HG02885 (cell line): ENCODE measurements around the gene POLE.

ENCODE experiments used
- ATAC-seq: cut with Tn5 transposase; IDR thresholded peaks from one replicate; pipeline ENCODE4 v1.9.1; 2021; ENCODE audit warnings: mild to moderate bottlenecking; ENCODE audit not compliant: unreplicated experiment, poor library complexity

Gene POLE, protein sequence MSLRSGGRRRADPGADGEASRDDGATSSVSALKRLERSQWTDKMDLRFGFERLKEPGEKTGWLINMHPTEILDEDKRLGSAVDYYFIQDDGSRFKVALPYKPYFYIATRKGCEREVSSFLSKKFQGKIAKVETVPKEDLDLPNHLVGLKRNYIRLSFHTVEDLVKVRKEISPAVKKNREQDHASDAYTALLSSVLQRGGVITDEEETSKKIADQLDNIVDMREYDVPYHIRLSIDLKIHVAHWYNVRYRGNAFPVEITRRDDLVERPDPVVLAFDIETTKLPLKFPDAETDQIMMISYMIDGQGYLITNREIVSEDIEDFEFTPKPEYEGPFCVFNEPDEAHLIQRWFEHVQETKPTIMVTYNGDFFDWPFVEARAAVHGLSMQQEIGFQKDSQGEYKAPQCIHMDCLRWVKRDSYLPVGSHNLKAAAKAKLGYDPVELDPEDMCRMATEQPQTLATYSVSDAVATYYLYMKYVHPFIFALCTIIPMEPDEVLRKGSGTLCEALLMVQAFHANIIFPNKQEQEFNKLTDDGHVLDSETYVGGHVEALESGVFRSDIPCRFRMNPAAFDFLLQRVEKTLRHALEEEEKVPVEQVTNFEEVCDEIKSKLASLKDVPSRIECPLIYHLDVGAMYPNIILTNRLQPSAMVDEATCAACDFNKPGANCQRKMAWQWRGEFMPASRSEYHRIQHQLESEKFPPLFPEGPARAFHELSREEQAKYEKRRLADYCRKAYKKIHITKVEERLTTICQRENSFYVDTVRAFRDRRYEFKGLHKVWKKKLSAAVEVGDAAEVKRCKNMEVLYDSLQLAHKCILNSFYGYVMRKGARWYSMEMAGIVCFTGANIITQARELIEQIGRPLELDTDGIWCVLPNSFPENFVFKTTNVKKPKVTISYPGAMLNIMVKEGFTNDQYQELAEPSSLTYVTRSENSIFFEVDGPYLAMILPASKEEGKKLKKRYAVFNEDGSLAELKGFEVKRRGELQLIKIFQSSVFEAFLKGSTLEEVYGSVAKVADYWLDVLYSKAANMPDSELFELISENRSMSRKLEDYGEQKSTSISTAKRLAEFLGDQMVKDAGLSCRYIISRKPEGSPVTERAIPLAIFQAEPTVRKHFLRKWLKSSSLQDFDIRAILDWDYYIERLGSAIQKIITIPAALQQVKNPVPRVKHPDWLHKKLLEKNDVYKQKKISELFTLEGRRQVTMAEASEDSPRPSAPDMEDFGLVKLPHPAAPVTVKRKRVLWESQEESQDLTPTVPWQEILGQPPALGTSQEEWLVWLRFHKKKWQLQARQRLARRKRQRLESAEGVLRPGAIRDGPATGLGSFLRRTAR (N-terminal part only)

DNA sequence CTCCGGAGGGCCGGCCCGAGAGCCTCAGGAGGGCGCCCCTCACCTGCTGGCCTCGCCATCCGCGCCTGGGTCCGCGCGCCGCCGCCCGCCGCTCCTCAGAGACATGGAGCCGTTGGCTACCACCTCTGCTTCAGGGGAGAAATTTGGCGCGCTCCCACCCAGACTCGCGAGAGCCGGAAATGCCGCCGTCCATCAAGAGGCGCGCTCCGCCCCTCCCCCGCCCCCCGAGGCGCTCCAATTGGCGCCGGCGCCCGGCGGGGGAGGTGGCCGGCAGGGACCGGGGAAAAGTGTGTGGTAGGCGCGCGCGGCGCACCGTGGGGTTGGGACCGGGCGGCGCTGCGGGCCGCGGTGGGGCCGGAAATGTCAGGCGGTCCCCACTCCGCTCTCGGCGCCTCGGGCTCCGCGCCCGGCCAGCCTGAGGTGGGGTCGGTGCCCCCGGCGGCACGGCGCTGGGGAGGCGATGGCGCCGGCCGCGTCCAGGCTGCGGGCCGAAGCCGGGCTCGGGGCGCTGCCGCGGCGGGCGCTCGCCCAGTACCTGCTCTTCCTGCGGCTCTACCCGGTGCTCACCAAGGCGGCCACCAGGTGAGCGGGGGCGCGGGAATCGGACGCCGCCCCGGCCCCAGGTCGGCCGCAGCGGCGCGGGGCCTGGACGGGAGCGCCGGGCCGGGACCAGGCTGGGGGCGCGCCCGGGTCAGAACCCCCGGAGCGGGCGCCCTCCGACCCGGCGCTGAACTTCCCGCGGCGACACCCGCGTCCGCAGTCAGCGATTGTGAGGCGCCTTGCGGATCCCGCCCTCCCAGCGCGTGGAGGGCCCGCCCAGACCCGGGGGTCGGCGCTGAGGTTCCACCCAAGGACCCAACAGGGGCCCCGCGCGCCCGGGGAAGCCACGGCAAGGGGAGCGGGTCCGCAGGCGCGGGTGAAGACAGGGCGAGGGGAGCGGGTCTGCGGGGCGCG is at the start of gene POLE, which contains the start of gene PXMP2:
Gene POLE (minus strand): TSS at position 132 of the 954 bp plus-strand sequence. CDS start 27 bp downstream, at position 105.
Gene PXMP2 (plus strand): TSS at position 377 of the 954 bp plus-strand sequence. CDS start 84 bp downstream, at position 461.
- peak; percentile 91 for ATAC-seq

DNA sequence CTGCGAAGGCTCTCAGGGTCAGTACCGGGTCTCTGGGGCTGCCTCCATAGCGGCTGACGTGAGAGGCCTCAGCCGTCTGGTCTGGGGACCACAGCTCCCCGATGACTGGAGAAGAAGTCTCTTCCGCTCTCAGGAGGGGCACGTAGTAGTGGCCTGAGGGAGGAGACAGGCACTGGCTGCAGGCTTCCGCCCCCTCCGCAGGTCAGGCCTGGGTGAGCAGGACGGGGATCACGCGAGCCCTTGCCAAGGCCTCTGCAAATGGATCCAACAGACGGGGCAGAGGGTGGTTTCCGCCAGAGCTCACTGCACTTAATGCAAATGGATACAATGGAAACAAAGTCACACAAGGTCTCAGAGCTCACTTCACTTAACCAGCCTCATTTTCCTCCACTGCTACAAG is 49.8 kb upstream of the POLE start:
- no peak for ATAC-seq

DNA sequence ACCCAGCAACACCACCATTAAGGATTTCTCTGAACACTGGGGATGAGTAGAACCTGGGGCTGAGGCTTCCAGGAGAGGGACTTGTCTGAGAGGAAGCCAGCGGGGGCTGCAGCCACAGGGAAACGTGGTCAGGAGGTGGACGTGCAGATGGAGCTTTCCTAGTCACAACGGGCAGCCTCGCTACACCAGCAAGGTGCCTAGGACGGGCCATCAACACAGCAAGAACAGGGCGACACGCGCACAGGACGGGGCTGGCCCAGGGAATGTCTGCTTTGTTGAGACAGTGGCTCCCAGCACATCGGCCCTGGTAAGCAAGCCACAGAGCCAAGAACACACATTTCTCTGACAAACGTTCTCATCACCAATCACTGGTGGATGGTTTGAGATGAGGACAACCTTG is 49.2 kb upstream of the POLE start:
- ATAC-seq: no peak

DNA sequence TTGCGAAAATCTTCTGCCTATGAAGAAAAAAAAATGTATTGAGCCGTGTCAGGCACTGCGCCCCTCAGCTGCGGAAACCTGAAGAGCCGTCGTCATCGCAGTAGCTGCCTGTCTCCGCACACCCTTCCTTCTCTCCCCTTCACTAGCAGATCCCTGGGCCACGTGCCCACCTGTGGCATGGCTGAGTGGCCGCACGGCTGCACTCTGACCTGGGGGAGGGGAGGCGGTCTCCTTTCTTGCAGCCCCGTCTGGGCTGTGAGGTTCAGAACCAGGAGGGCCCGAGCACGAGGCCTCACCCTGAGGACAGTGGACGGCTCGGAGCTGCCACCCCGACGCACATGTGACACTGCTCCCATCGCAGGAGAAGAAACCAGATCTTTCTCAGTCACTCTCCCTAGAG is 48.4 kb upstream of the POLE start:
- ATAC-seq: no peak

DNA sequence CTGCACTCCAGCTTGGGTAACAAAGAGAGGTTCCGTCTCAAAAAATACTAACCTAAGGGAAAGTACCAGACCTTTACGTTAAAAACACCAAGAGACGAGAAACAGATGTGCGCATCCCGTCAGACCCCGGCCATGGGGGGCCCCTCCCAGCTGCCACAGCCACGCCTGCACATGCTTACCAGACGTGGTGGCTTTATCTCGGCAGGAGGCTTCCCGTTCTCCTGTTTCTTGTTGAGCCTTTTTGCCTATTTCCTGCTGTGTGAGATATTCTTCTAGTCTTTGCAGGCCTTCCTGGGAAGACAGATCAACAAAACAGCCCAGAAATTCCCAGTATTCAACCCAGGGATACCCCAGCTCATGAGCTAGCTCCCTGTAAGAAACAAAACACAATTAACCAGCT is 47.1 kb upstream of the POLE start:
- no peak for ATAC-seq

DNA sequence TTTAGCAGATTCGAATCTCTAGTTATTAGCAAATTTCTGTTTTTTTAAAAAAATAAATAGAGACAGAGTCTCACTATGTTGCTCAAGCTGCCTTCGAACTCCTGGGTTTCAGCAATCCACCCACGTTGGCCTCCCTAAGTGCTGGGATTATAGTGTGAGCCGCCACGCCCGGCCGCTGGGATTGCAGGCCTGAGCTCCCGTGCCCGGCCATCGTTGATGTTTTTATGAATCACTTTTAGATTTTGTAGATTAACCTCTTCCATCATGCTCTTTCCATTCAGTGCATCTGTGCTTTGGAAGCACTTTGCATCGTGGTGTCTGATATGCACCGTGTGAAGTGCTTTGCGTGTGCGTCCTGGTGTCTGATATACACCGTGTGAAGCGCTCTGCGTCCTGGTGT is 44.4 kb upstream of the POLE start:
- no peak for ATAC-seq

DNA sequence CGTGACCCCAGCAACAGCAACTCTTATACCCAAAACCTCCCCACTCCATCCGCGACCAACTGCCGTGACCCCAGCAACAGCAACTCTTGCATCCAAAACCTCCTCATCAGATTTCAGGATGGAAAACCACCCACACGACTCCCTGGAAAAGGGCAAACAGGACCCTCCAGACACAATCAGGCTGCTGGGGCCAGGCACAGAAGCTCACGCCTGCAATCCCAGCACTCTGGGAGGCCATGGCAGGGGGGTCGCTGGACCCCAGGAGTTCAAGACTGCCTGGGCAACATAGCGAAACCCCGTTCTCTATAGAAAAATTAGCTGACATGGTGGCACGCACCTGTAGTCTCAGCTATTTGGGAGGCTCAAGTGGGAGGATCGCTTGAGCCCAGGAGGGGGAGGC is 43.2 kb upstream of the POLE start:
- ATAC-seq: no peak

DNA sequence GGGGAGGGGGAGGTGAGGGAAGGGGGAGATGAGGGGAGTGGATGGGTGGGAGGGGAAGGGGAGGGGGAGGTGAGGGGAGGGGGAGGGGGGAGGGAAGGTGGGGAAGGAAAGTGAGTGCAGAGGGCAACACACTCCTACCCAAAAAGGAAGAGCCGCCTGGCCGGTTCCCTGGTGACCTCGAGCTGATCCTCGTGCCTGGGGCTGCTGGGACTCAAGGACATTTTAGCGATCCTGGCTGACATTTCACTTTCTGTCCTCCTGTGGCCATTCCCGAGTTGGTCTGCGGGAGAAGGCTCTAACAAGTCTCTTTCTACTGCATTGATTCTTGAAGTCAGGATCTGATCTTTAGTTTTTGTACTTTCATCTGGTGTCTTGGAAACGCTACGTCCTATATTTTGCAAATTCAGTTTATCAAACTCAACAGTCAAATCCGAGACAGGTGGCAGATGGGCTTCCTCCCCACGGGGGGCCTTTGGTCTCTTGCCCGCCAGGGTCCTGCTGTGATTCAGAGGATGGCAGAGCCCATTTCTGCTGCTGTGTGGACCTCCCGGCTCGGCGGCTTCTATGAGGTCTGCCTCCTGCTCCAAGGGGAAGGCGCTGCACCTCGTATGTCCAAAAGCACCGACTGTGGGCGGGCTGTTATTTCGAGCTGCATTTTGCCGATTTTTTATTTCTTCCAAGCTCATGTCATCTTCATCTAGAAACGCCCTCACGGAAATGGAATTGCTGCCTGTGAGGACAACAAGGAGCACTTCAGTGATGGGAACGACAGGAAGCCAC is 42.6 kb upstream of the POLE start:
- no peak for ATAC-seq

DNA sequence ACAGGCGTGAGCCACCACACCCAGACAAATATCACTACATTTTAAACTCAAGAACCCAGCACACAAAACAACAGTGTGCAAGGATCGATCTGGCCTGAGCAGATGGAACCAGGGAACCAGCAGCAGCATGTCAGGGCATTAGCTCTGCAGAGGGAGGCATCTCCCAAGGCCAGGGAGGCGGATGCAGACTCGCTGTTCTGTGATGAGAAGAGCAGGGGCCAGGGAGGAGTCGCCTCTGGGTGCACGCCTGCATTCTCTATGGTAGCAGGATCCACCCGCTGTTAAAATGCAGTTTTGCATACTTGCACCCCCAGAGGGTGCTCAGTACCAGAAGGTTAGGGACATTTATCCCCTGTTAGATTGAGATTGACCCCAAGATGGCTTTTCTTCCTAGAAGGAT is 41.4 kb upstream of the POLE start:
- ATAC-seq: no peak

DNA sequence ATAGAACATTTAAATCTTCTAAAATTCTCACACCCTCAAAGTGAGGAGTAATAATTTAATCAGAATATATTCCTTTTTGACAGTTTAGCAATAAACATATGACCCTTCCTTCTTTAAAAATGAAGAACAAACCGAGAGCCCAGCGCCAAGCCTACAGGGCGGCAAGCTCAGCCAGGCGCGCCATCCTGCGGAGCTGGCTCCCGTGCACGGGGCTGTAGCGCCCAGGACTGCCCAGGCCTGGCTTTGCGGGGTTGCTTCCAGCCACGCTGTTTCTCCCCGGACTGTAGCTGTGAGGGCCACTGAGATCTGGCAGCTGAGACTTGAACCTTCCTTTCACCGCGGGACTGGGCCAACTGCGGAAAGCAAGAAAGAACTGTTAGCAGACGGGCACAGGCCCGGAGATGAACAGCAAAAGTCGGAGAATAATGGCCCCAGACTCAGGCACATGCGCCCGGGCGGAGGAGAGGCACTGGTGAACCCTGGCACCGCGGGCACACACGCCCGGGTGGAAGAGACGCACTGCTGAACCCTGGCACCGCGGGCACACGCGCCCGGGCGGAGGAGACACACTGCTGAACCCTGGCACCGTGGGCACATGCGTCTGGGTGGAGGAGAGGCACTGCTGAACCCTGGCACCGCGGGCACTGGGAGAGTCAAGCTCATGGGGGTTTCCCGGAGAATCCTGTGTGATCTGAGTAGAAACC is 40.1 kb upstream of the POLE start:
- ATAC-seq: no peak

DNA sequence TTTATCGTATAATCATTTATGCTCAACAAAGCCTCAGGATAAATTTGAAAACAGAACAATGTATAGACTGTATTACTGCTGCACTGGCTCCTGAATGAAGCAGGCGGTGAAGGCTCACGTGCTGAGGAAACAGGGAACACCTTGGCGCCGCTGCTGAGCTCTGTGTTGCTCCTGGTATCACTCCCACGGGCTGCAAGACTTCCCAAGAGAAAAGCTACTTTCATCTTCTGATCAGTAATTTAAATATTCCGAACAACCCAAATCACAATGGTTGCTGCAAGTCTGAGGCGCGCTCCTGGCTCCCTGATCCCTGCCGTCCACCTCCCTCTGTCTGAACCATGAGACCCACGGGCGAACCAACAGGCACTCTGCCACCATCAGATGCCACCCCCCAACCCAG is 39.2 kb upstream of the POLE start:
- no peak for ATAC-seq

DNA sequence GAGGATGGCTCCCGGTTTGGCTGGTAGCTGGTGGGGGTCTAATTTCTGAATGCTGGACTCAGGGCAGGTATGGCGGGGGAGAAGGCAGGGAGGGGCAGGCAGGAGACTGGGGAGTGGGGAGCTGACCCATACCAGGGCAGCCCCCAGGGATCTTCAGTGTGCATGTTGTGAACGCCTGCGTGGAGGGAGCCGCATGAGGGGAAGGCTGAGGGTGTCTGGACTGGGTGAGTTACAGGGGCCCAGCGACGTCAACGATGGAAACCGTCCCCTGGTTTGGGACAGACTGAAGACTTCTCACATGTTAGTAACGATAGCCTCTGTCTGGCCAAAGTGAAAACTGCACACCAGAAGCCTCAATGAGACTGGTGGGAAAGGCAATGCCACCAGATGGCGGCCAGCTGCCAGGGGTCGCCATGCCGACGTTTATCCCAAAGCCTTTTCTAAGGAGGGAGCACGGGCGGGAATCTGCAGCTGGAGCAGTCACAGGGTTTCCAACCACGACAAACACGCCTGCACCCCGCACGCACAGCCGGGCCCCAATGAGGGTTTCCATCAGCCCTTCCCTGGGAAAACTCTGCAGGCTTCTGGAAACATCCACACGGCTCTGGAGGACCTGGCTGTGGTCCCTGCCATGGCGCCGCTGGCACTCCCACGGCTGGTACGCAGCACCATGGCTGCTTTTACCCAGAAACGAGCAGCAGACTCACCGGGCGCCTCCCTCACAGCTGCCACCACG is 37.5 kb upstream of the POLE start:
- no peak for ATAC-seq

DNA sequence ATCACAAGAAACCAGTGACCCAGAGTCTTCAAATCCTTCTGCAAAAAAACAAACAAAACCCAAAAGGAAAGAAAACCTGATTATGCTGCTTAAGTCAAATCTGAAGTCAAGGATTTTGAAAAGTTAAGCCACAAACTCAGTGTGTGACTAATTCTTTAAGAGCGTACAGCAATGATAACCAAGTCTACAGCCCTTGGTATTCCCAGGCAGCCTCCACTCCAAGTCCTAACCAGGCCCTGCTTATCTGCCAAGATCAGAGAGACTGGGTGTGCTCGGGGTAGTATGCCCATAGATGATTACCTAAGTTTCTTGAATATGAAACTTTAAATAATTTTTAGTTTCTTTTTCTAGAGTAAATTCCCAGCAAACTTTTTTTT is 36.6 kb upstream of the POLE start:
- no peak for ATAC-seq

DNA sequence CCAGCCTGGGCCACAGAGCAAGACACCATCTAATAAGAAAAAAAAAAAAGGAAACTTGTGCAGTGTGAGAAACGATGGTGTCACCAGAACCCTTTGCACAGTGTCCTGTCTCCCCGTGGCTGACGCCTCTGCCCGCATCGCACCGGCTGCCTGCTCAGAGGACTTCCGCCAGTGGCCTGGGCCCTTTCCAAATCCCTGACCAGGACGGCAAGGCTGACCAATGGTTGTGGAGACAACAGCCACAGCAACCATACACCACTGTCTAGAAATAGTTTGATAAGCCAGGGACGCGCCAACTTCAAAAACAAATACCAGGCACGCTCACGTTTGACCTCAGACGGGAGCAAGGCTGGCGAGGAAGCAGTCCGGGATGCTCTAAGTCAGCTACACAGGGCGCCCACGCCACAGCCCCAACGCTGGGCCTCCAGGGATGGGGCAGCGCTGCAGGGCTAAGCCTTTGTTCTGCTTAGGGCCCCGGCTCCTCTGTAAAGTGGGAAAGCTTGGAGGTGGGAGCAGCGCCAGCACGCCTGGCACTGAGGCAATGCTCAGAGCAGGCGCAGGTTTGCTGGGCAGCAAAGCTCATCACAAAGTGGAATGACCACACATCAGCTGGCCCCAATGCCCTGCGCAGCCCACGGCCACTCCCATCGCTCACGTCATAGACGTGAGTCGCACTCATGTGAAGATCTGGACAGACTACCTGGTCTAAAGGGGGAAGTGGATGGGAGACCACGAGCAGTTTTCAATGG is 36.0 kb upstream of the POLE start:
- ATAC-seq: no peak

DNA sequence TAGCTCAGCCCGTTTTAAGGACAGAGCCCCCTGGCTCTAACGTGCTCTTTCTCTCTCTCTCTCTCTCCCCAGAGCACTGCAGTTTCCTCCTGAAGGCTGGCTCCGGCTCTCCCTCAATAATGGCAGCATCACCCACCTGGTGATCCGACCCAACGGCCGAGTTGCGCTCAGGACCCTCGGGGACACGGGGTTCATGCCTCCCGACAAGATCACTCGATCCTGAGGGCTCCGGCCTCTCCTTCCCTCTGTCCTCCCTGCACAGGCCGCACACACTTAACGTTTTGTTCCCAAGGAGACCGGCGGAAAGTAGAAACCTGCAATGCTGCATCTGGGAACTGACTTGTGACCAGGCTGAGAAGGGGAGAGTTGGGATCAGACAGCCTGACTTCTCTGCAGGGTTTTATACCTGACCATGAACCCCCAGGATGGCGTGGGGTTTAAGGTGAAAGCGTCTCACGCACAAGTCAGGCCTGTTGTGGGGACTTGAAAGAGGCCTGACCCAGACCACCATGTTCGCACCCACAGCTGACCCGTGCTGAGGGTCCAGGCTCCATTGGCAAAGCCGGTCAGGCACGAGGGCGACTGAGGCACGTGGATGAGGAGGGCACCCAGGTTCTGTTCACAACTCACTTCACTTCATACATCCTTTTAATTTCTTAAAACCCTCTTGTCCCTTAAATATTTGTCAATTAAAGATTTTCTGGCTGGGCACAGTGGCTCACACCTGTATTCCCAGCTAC is 33.6 kb upstream of the POLE start:
- no peak for ATAC-seq

DNA sequence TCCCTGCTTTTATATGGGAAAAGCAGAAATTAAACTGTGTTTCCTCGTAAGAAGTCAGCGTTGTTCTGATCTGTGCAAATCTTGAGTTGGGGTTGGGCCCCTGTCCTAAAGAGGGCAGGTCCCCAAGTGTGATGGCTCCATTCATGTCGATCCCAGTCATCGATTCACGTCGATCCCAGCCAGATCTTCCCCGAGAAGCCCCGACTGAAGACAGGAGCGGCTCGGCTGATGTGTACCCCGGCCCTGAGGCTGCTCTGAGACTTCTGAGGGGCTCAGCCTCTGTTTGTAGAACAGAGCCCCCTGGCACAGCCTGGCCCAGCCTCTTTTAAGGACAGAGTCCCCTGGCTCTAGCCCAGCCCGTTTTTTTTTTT is 32.8 kb upstream of the POLE start:
- no peak for ATAC-seq
